CD4-positive, CD25-positive, alpha-beta regulatory T cell (primary cell): ENCODE results near the gene SFRP5. TPM values are rescaled to one million over a fixed set of nuclear protein-coding genes. Genes with fewer than 3 reads are reported as not detected.

Source experiments
- ATAC-seq, 2 donors: fragments of 150-1000 bp; cut with Tn5 transposase; one replicate each; pipeline ENCODE4 v1.10.0; 2021; ENCODE audit warnings: low read depth in 2 of 2, moderate number of reproducible peaks in 2 of 2, moderate library complexity in 1 of 2
- DNase-seq, 3 donors: peaks; one replicate each; pipeline versions ENCODE4 v3.0.0 to v3.0.0-alpha.2; 2012 to 2022; ENCODE audit warnings: mixed read lengths in 1 of 3
- H3K27ac ChIP-seq: one replicate; pipeline ENCODE4 v1.7.0; 2013; ENCODE audit warnings: mild to moderate bottlenecking, low read length; ENCODE audit not compliant: insufficient read depth, poor library complexity, severe bottlenecking
- H3K27me3 ChIP-seq: one replicate; pipeline ENCODE4 v1.7.0; 2013; ENCODE audit warnings: low read length; ENCODE audit not compliant: control insufficient read depth, insufficient read depth
- H3K36me3 ChIP-seq: one replicate; pipeline ENCODE4 v1.7.0; 2013; ENCODE audit warnings: mild to moderate bottlenecking, low read length, moderate library complexity; ENCODE audit not compliant: control insufficient read depth, insufficient read depth
- H3K4me1 ChIP-seq: 2 replicates; pipeline ENCODE4 v1.7.0; 2013; ENCODE audit warnings: mild to moderate bottlenecking, low read length; ENCODE audit not compliant: insufficient read depth, control insufficient read depth, poor library complexity, severe bottlenecking
- H3K4me3 ChIP-seq: one replicate; pipeline ENCODE4 v1.7.0; 2013; ENCODE audit warnings: low read depth, mild to moderate bottlenecking, low read length, moderate library complexity
- H3K9me3 ChIP-seq, 2 experiments: 1 replicate in 1 of 2; 2 replicates in 1 of 2; pipeline ENCODE4 v1.7.0; 2013; ENCODE audit warnings: low read length in 2 of 2, mild to moderate bottlenecking in 1 of 2, moderate library complexity in 1 of 2; ENCODE audit not compliant: control insufficient read depth in 2 of 2
- H3K27ac Mint-ChIP-seq, 3 donors: one replicate each; pipeline ENCODE4 v1.8.0; 2020 to 2022; ENCODE audit warnings: mild to moderate bottlenecking in 3 of 3, mixed read lengths in 3 of 3, moderate library complexity in 2 of 3
- H3K27me3 Mint-ChIP-seq: one replicate; pipeline ENCODE4 v1.8.0; 2022; ENCODE audit warnings: mild to moderate bottlenecking, mixed read lengths
- H3K36me3 Mint-ChIP-seq: one replicate; pipeline ENCODE4 v1.8.0; 2020; ENCODE audit warnings: mixed read lengths
- H3K4me1 Mint-ChIP-seq, 4 donors: one replicate each; pipeline ENCODE4 v1.8.0; 2020 to 2022; ENCODE audit warnings: mixed read lengths in 4 of 4, mild to moderate bottlenecking in 1 of 4
- H3K4me3 Mint-ChIP-seq, 4 donors: one replicate each; pipeline ENCODE4 v1.8.0; 2020 to 2022; ENCODE audit warnings: mild to moderate bottlenecking in 4 of 4, mixed read lengths in 4 of 4, moderate library complexity in 3 of 4
- H3K9me3 Mint-ChIP-seq, 7 donors: one replicate each; pipeline ENCODE4 v1.8.0; 2020 to 2022; ENCODE audit warnings: mixed read lengths in 7 of 7, mild to moderate bottlenecking in 3 of 7, moderate library complexity in 2 of 7
- polyA plus RNA-seq, 4 donors: library from polyadenylated mRNA; unstranded; fragments of 300-500 nt; fragmentation: Illumina TruSeq; gene quantifications; one replicate each; pipeline ENCODE4 v1.2.3, GENCODE V29; 2021
- total RNA-seq: library from RNA; stranded (reverse); gene quantifications from one replicate; pipeline ENCODE4 v1.2.3, GENCODE V29; 2022

SFRP5 gene
- total and polyA plus RNA-seq, 5 donors from 2014 or later: 0.34 to 0.93 (median 0.43) TPM; not detected in 2

GRCh38 chr10:97784200-97784810, 12.5 kb upstream of the SFRP5 start:
- Mint-ChIP-seq H3K9me3 (no peaks in the 10 kb centered on the region), H3K27ac (peak overlapping the region in 2 of 3 donors; percentile 9 to 65), H3K36me3 (no peaks in the 10 kb centered on the region), H3K27me3 (peaks cover 6% of the 10 kb centered on the region), H3K4me1 (peaks cover 8 to 41% (median 20%) of the 10 kb centered on the region in 4 donors), H3K4me3 (no peak overlapping the region)
- Histone ChIP-seq H3K36me3 (no peaks in the 10 kb centered on the region), H3K9me3 (no peaks in the 10 kb centered on the region), H3K4me3 (no peak overlapping the region), H3K27me3 (no peaks in the 10 kb centered on the region), H3K27ac (no peak overlapping the region), H3K4me1 (peaks cover 24% of the 10 kb centered on the region)
- DNase-seq (no peak), ATAC-seq (no peak)

DNA sequence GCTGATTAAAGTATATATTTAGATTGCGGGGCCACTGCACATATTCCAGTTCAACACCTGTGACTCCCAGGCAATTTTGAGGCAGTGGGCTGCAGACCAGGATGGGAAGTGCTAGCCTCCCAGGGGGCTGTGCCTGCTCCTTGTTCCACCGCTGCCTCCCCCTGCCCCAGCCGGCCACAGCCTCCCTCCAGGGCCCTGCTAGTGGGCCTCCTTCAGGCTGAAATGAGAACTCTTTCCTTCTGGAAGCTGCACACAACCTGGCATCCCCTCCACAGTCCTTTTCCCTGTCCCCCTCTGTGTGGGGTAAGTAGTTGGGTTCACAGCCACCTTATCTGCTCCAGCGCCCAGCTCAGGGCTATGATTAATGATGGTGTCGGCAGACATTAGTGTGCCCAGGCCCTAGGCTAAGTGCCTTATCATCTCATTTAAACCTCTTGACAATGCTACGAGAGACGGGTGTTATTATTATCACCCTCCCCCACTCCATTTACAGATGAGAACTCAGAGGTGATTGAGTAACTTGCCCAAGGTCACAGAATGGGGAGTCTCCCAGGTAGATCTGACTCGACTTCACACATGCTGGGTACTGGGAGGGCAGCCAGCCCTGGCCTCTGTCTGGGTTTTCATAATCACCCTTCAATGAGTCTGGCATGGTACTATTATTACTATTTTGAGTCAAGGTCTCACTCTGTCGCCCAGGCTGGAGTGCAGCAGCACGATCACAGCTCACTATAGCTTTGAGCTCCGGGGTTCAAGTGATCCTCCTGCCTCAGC, 10.8 kb upstream of the SFRP5 start:
- DNase-seq (no peak), ATAC-seq (no peak)
- Mint-ChIP-seq H3K4me3 (peak overlapping the region in 3 of 4 donors; percentile 53 to 71 (median 68)), H3K27me3 (no peaks in the 10 kb centered on the region), H3K27ac (peak overlapping the region; percentile 80 to 98 (median 92)), H3K9me3 (no peaks in the 10 kb centered on the region), H3K36me3 (no peaks in the 10 kb centered on the region), H3K4me1 (peaks cover 8 to 37% (median 20%) of the 10 kb centered on the region in 4 donors)
- Histone ChIP-seq H3K27ac (peak overlapping the region; percentile 61), H3K36me3 (no peaks in the 10 kb centered on the region), H3K4me3 (no peak overlapping the region), H3K4me1 (peaks cover 24% of the 10 kb centered on the region), H3K27me3 (no peaks in the 10 kb centered on the region), H3K9me3 (no peaks in the 10 kb centered on the region)

DNA sequence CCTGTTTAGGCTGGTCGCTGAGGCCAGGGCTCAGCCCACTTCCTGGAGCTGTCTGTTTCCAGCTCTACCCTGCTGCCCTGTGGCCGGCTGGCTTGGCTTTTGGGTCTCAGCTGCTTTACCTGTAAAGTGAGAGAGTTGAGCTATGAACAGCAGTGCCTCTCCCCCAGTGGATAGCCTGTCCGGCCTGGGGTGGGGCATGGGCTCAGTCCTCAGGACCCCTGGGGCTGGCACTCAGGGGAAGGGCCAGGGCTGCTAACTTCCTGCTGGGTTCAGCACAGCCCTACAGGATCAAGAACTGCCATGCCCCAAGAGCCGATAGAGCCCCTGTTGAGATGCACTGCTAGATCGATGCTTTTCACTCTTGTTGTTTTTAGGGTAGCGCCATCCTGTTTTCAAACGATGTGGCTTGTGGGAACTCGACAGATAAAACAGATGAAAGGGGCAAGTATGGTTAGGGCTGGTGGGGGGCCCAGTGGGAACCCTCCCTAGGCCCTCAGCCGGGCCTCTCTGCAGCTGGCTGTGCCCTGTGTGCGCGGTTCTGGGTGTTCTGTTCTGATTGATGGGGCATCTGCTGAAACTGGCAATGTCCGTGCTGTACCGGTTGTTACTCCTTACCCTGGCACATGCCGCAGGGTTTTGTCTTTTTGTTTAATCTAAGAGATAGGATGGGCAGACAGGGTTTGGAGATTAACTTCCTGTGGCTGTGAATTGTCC, 10.0 kb upstream of the SFRP5 start:
- DNase-seq (peak in 2 of 3 donors; percentile 50 to 54), ATAC-seq (peak; percentile 67 to 70)
- Histone ChIP-seq H3K9me3 (no peaks in the 10 kb centered on the region), H3K4me3 (no peak overlapping the region), H3K36me3 (no peaks in the 10 kb centered on the region), H3K27ac (peak overlapping the region; percentile 61), H3K4me1 (peaks cover 24% of the 10 kb centered on the region), H3K27me3 (no peaks in the 10 kb centered on the region)
- peak overlapping the region; percentile 53 to 71 (median 62) for H3K4me3 Mint-ChIP-seq
- peak overlapping the region; percentile 80 to 96 (median 92) for H3K27ac Mint-ChIP-seq
- H3K4me1 Mint-ChIP-seq: peaks cover 8 to 37% (median 20%) of the 10 kb centered on the region in 4 donors
- no peaks in the 10 kb centered on the region for H3K9me3 Mint-ChIP-seq
- no peaks in the 10 kb centered on the region for H3K36me3 Mint-ChIP-seq
- no peaks in the 10 kb centered on the region for H3K27me3 Mint-ChIP-seq

- ATAC-seq: peak; percentile 7 to 17
- Histone ChIP-seq H3K4me1 (peaks cover 24% of the 10 kb centered on the region), H3K9me3 (no peaks in the 10 kb centered on the region), H3K4me3 (no peak overlapping the region), H3K27ac (peak overlapping the region; percentile 61), H3K36me3 (no peaks in the 10 kb centered on the region), H3K27me3 (no peaks in the 10 kb centered on the region)
- H3K4me3 Mint-ChIP-seq: peak overlapping the region in 2 of 4 donors; percentile 27 to 71
- no peaks in the 10 kb centered on the region for H3K36me3 Mint-ChIP-seq
- H3K27me3 Mint-ChIP-seq: no peaks in the 10 kb centered on the region
- peaks cover 8 to 37% (median 20%) of the 10 kb centered on the region in 4 donors for H3K4me1 Mint-ChIP-seq
- no peak for DNase-seq
- no peaks in the 10 kb centered on the region for H3K9me3 Mint-ChIP-seq
- H3K27ac Mint-ChIP-seq: peak overlapping the region; percentile 86 to 96 (median 92)
Measured at GRCh38 chr10:97780841-97781617, 9.2 kb upstream of the SFRP5 start.

- Histone ChIP-seq H3K27me3 (no peaks in the 10 kb centered on the region), H3K4me1 (peaks cover 24% of the 10 kb centered on the region), H3K27ac (no peak overlapping the region), H3K9me3 (no peaks in the 10 kb centered on the region), H3K4me3 (no peak overlapping the region), H3K36me3 (no peaks in the 10 kb centered on the region)
- Mint-ChIP-seq H3K36me3 (no peaks in the 10 kb centered on the region), H3K27ac (peak overlapping the region in 2 of 3 donors; percentile 86 to 89), H3K4me3 (peak overlapping the region in 2 of 4 donors; percentile 27 to 52), H3K27me3 (no peaks in the 10 kb centered on the region), H3K9me3 (no peaks in the 10 kb centered on the region), H3K4me1 (peaks cover 8 to 37% (median 20%) of the 10 kb centered on the region in 4 donors)
- DNase-seq (no peak), ATAC-seq (no peak)
Measured at GRCh38 chr10:97779975-97780374, 8.2 kb upstream of the SFRP5 start.

GRCh38 chr10:97779492-97779891, 7.7 kb upstream of the SFRP5 start:
- ATAC-seq: no peak
- H3K27ac ChIP-seq: no peak overlapping the region
- DNase-seq: no peak
- H3K4me3 Mint-ChIP-seq: no peak overlapping the region
- H3K36me3 Mint-ChIP-seq: no peaks in the 10 kb centered on the region
- H3K27ac Mint-ChIP-seq: peak overlapping the region; percentile 37 to 86 (median 80)
- no peaks in the 10 kb centered on the region for H3K27me3 Mint-ChIP-seq
- H3K9me3 ChIP-seq: no peaks in the 10 kb centered on the region
- H3K36me3 ChIP-seq: no peaks in the 10 kb centered on the region
- peaks cover 8 to 37% (median 20%) of the 10 kb centered on the region in 4 donors for H3K4me1 Mint-ChIP-seq
- peaks cover 24% of the 10 kb centered on the region for H3K4me1 ChIP-seq
- H3K9me3 Mint-ChIP-seq: no peaks in the 10 kb centered on the region
- H3K27me3 ChIP-seq: no peaks in the 10 kb centered on the region
- H3K4me3 ChIP-seq: no peak overlapping the region
